Measurements from ENCODE around the gene KIF2A. TPM values are rescaled to one million over a fixed set of nuclear protein-coding genes. Genes with fewer than 3 reads are reported as not detected.
A peak's percentile ranks its signal among the peaks of the same experiment; 100 is the strongest.

KIF2A gene
- total RNA-seq, 5 donors from 2014 or later (not counting 1 experiment from before 2014, with no cell fraction given), result 99.8 to 122 (median 107) TPM

- Histone ChIP-seq H3K4me3 (ENCODE audit: control insufficient read depth in 1 of 2, extremely low read depth in 1 of 2, low read length in 1 of 2) (peak overlapping the region; percentile 62 to 75), H3K9me3 (no peaks in the 10 kb centered on the region), H3K27ac (ENCODE audit: low read length) (peak overlapping the region; percentile 81), H3K4me1 (ENCODE audit: control insufficient read depth in 1 of 2, extremely low read depth in 1 of 2, insufficient read depth in 2 of 2, low read length in 2 of 2) (peaks cover 17 to 27% of the 10 kb centered on the region in 2 experiments), H3K27me3 (replicated peaks in 1 of 2; ENCODE audit: control insufficient read depth in 2 of 2, extremely low read depth in 1 of 2, insufficient read depth in 2 of 2, low read length in 1 of 2) (no peaks in the 10 kb centered on the region), H3K36me3 (ENCODE audit: control insufficient read depth in 2 of 2, extremely low read depth in 1 of 2, insufficient read depth in 1 of 2, low read length in 1 of 2) (peaks cover 0 to 10% of the 10 kb centered on the region in 2 donors)
- DNase-seq (peak; percentile 32 to 74 (median 57)), ATAC-seq (replicated peaks in 1 of 4) (peak in 1 of 4 experiments; percentile 0)
- peaks cover 24% of the 10 kb centered on the region for H3K36me3 Mint-ChIP-seq
- under 1% methylated on average over 24 of the region's 33 CpGs for WGBS (ENCODE audit: insufficient coverage)
- ChIA-PET CTCF (interaction anchor here (0.6 to 2.8 kb wide), 10 partner anchors 9 to 1357 kb away, joined by 3 to 9 read pairs (median 5); partner anchors contain the start of gene IPO11 (in 1 of the 2)), POLR2A (interaction anchor here (0.6 to 0.7 kb wide), 5 partner anchors 28 to 98 kb away, joined by 3 to 7 read pairs (median 5); partner anchors contain the start of gene DIMT1 (in 1 of the 2))
- H3K27ac Mint-ChIP-seq, result peak overlapping the region; percentile 91 to 98
- H3K4me1 Mint-ChIP-seq, result peaks cover 60 to 64% (median 62%) of the 10 kb centered on the region in 3 donors
- H3K4me3 Mint-ChIP-seq, result peak overlapping the region; percentile 95 to 99 (median 97)
- H3K27me3 Mint-ChIP-seq, result no peaks in the 10 kb centered on the region
- H3K9me3 Mint-ChIP-seq, result no peaks in the 10 kb centered on the region
Measured at GRCh38 chr5:62306896-62307689, 1.1 kb downstream of the KIF2A start.

- H3K4me3 ChIP-seq (ENCODE audit: control insufficient read depth in 1 of 2, extremely low read depth in 1 of 2, low read length in 1 of 2), result no peak overlapping the region
- CTCF ChIA-PET, result interaction anchor here (0.8 to 2.8 kb wide), 11 partner anchors 16 to 104 kb away, joined by 3 to 11 read pairs (median 6); partner anchors contain the start of gene IPO11 (in 1 of the 2)
- peaks cover 0 to 10% of the 10 kb centered on the region in 2 donors for H3K36me3 ChIP-seq (ENCODE audit: control insufficient read depth in 2 of 2, extremely low read depth in 1 of 2, insufficient read depth in 1 of 2, low read length in 1 of 2)
- WGBS (ENCODE audit: insufficient coverage), result no CpG with 5 or more reads among the region's 6 CpGs
- Mint-ChIP-seq H3K4me1 (peaks cover 72 to 74% (median 73%) of the 10 kb centered on the region in 3 donors), H3K9me3 (no peaks in the 10 kb centered on the region), H3K27me3 (no peaks in the 10 kb centered on the region), H3K36me3 (peaks cover 24% of the 10 kb centered on the region), H3K4me3 (peak overlapping the region; percentile 95 to 99 (median 97)), H3K27ac (peak overlapping the region; percentile 91 to 98)
- no peak for ATAC-seq (replicated peaks in 1 of 4)
- peaks cover 17 to 30% of the 10 kb centered on the region in 2 experiments for H3K4me1 ChIP-seq (ENCODE audit: control insufficient read depth in 1 of 2, extremely low read depth in 1 of 2, insufficient read depth in 2 of 2, low read length in 2 of 2)
- H3K27me3 ChIP-seq (replicated peaks in 1 of 2; ENCODE audit: control insufficient read depth in 2 of 2, extremely low read depth in 1 of 2, insufficient read depth in 2 of 2, low read length in 1 of 2), result no peaks in the 10 kb centered on the region
- no peak for DNase-seq
- POLR2A ChIA-PET, result interaction anchor here (0.6 kb wide), 4 partner anchors 11 to 47 kb away, joined by 3 read pairs; no protein-coding TSS in a partner anchor
- H3K9me3 ChIP-seq, result no peaks in the 10 kb centered on the region
- peak overlapping the region; percentile 81 for H3K27ac ChIP-seq (ENCODE audit: low read length)
Measured at GRCh38 chr5:62308439-62308838, 2.4 kb downstream of the KIF2A start.

GRCh38 chr5:62309107-62309506 is 3.1 kb downstream of the KIF2A start:
- H3K9me3 ChIP-seq, result no peaks in the 10 kb centered on the region
- peaks cover 17 to 37% of the 10 kb centered on the region in 2 experiments for H3K4me1 ChIP-seq (ENCODE audit: control insufficient read depth in 1 of 2, extremely low read depth in 1 of 2, insufficient read depth in 2 of 2, low read length in 2 of 2)
- Mint-ChIP-seq H3K27ac (peak overlapping the region; percentile 1 to 80), H3K27me3 (no peaks in the 10 kb centered on the region), H3K36me3 (peaks cover 24% of the 10 kb centered on the region), H3K4me1 (peaks cover 71 to 76% (median 71%) of the 10 kb centered on the region in 3 donors), H3K4me3 (peak overlapping the region in 2 of 3 donors; percentile 13 to 45), H3K9me3 (no peaks in the 10 kb centered on the region)
- ATAC-seq (replicated peaks in 1 of 4), result no peak
- peaks cover 0 to 10% of the 10 kb centered on the region in 2 donors for H3K36me3 ChIP-seq (ENCODE audit: control insufficient read depth in 2 of 2, extremely low read depth in 1 of 2, insufficient read depth in 1 of 2, low read length in 1 of 2)
- ChIA-PET POLR2A (interaction anchor here (0.6 to 1.0 kb wide), 3 partner anchors 9 to 43 kb away, joined by 3 to 5 read pairs (median 3); no protein-coding TSS in a partner anchor), CTCF (interaction anchor here (0.6 to 2.8 kb wide), 10 partner anchors 17 to 84 kb away, joined by 3 to 11 read pairs (median 6); no protein-coding TSS in a partner anchor)
- no peak overlapping the region for H3K4me3 ChIP-seq (ENCODE audit: control insufficient read depth in 1 of 2, extremely low read depth in 1 of 2, low read length in 1 of 2)
- no CpG with 5 or more reads among the region's 4 CpGs for WGBS (ENCODE audit: insufficient coverage)
- no peaks in the 10 kb centered on the region for H3K27me3 ChIP-seq (replicated peaks in 1 of 2; ENCODE audit: control insufficient read depth in 2 of 2, extremely low read depth in 1 of 2, insufficient read depth in 2 of 2, low read length in 1 of 2)
- H3K27ac ChIP-seq (ENCODE audit: low read length), result no peak overlapping the region
- DNase-seq, result no peak

- no CpG with 5 or more reads among the region's 5 CpGs for WGBS (ENCODE audit: insufficient coverage)
- CTCF ChIA-PET, result interaction anchor here in 1 of 2 donors (0.6 to 1.3 kb wide), 4 partner anchors 9 to 1347 kb away, joined by 3 to 4 read pairs (median 4); no protein-coding TSS in a partner anchor
- Mint-ChIP-seq H3K9me3 (no peaks in the 10 kb centered on the region), H3K4me1 (peaks cover 75 to 85% (median 75%) of the 10 kb centered on the region in 3 donors), H3K36me3 (peaks cover 24% of the 10 kb centered on the region), H3K27ac (peak overlapping the region; percentile 17 to 65), H3K27me3 (no peaks in the 10 kb centered on the region), H3K4me3 (peak overlapping the region; percentile 31 to 45 (median 35))
- H3K36me3 ChIP-seq (ENCODE audit: control insufficient read depth in 2 of 2, extremely low read depth in 1 of 2, insufficient read depth in 1 of 2, low read length in 1 of 2), result peaks cover 0 to 10% of the 10 kb centered on the region in 2 donors
- no peak for ATAC-seq (replicated peaks in 1 of 4)
- H3K9me3 ChIP-seq, result no peaks in the 10 kb centered on the region
- no peak overlapping the region for H3K27ac ChIP-seq (ENCODE audit: low read length)
- H3K4me3 ChIP-seq (ENCODE audit: control insufficient read depth in 1 of 2, extremely low read depth in 1 of 2, low read length in 1 of 2), result no peak overlapping the region
- POLR2A ChIA-PET, result no interaction called here
- H3K27me3 ChIP-seq (replicated peaks in 1 of 2; ENCODE audit: control insufficient read depth in 2 of 2, extremely low read depth in 1 of 2, insufficient read depth in 2 of 2, low read length in 1 of 2), result no peaks in the 10 kb centered on the region
- H3K4me1 ChIP-seq (ENCODE audit: control insufficient read depth in 1 of 2, extremely low read depth in 1 of 2, insufficient read depth in 2 of 2, low read length in 2 of 2), result peaks cover 12 to 38% of the 10 kb centered on the region in 2 experiments
- no peak for DNase-seq
Measured at GRCh38 chr5:62310426-62311143, 4.6 kb downstream of the KIF2A start.

GRCh38 chr5:62312036-62312435 is 6.0 kb downstream of the KIF2A start:
- WGBS (ENCODE audit: insufficient coverage), result no CpG with 5 or more reads among the region's 1 CpG

More at GRCh38 chr5:62312036-62312435, 6.0 kb downstream of the KIF2A start:
- no peaks in the 10 kb centered on the region for H3K27me3 Mint-ChIP-seq
- ChIA-PET CTCF (interaction anchor here in 1 of 2 donors (0.9 kb wide), 1 partner anchor 16 kb away, joined by 3 read pairs; no protein-coding TSS in a partner anchor), POLR2A (no interaction called here)
- Histone ChIP-seq H3K27ac (ENCODE audit: low read length) (no peak overlapping the region), H3K36me3 (ENCODE audit: control insufficient read depth in 2 of 2, extremely low read depth in 1 of 2, insufficient read depth in 1 of 2, low read length in 1 of 2) (peaks cover 0 to 10% of the 10 kb centered on the region in 2 donors), H3K27me3 (replicated peaks in 1 of 2; ENCODE audit: control insufficient read depth in 2 of 2, extremely low read depth in 1 of 2, insufficient read depth in 2 of 2, low read length in 1 of 2) (no peaks in the 10 kb centered on the region), H3K4me3 (ENCODE audit: control insufficient read depth in 1 of 2, extremely low read depth in 1 of 2, low read length in 1 of 2) (no peak overlapping the region), H3K4me1 (ENCODE audit: control insufficient read depth in 1 of 2, extremely low read depth in 1 of 2, insufficient read depth in 2 of 2, low read length in 2 of 2) (peaks cover 19 to 41% of the 10 kb centered on the region in 2 experiments), H3K9me3 (no peaks in the 10 kb centered on the region)
- ATAC-seq (replicated peaks in 1 of 4) (no peak), DNase-seq (no peak)
- peak overlapping the region in 2 of 3 donors; percentile 14 to 45 for H3K4me3 Mint-ChIP-seq
- peak overlapping the region in 1 of 2 donors; percentile 0 for H3K27ac Mint-ChIP-seq
- H3K4me1 Mint-ChIP-seq, result peaks cover 82 to 95% (median 86%) of the 10 kb centered on the region in 3 donors
- no peaks in the 10 kb centered on the region for H3K9me3 Mint-ChIP-seq
- H3K36me3 Mint-ChIP-seq, result peaks cover 24% of the 10 kb centered on the region

All from T-cell (primary cell).